Measurements from ENCODE around the gene MPO. TPM values are rescaled to one million over a fixed set of nuclear protein-coding genes. Genes with fewer than 3 reads are reported as not detected.

Gene MPO
- total and polyA plus RNA-seq, 9 of the 15 experiments (the other 6 are each of a cell fraction or from before 2014, with no cell fraction given): 0.04 to 0.47 (median 0.39) TPM; not detected in 6

GRCh38 chr17:58284613-58285421 is 4.1 kb upstream of the MPO start (continued):
- no peak for TF ChIP-seq PRDM10 (IDR thresholded peaks at IDR 0.05; ENCODE audit: partially characterized antibody)
- peak; percentile 86 for TF ChIP-seq CEBPB (tag; IDR thresholded peaks at IDR 0.05)

GRCh38 chr17:58283674-58284612 is 3.2 kb upstream of the MPO start:
- BruUV-seq (replicated peaks): no TSS peak

More at GRCh38 chr17:58283674-58284612, 3.2 kb upstream of the MPO start:
- 34% methylated on average over 11 of the region's 12 CpGs for WGBS (ENCODE audit: insufficient coverage, low coverage, missing lambda C conversion rate)
- in situ Hi-C loops (cut with MboI) (loop anchor here (25.0 kb wide), 1 partner anchor 728 kb away; no protein-coding TSS in a partner anchor), intact Hi-C loops (cut with micrococcal nuclease) (no loop called here)
- ChIA-PET POLR2A (interaction anchor here (0.6 to 1.1 kb wide), 4 partner anchors 10 to 153 kb away, joined by 3 read pairs; no protein-coding TSS in a partner anchor), CTCF (ENCODE audit: low intra/inter-chr PET ratio) (no interaction called here)
- Histone ChIP-seq H3K4me2 (ENCODE audit: insufficient read depth, low read length) (no peak overlapping the region), H3K79me2 (ENCODE audit: control insufficient read depth, insufficient read depth, low read length) (no peaks in the 10 kb centered on the region), H4K20me1 (replicated peaks; ENCODE audit: control insufficient read depth, insufficient read depth, low read length) (no peaks in the 10 kb centered on the region; the same call in 1 of the 2 replicates), H3K27me3 (ENCODE audit: control insufficient read depth in 2 of 2, insufficient read depth in 2 of 2, low read length in 2 of 2) (peaks cover 3 to 25% of the 10 kb centered on the region in 2 experiments; a peak in 4 of 5 replicates), H2AFZ (ENCODE audit: low read depth, low read length) (peak overlapping the region; percentile 58), H3K4me3 (no peak overlapping the region), H3K27ac (ENCODE audit: extremely low read depth, low read depth, low read length) (no peak overlapping the region), H3K9me1 (ENCODE audit: control insufficient read depth, insufficient read depth, low read length) (no peaks in the 10 kb centered on the region), H3K9ac (ENCODE audit: insufficient read depth in 1 of 2, low read depth in 2 of 2, low read length in 2 of 2) (0 out of 4 replicates have a peak overlapping the region, but pooled peaks of 1 of the 2 experiments have one; percentile 50), H3K9me3 (replicated peaks; ENCODE audit: control insufficient read depth, insufficient read depth, low read depth, low read length) (no peaks in the 10 kb centered on the region; the same call in none of the 2 replicates), H3K4me1 (replicated peaks in 1 of 2; ENCODE audit: control insufficient read depth in 2 of 2, insufficient read depth in 2 of 2, low read length in 2 of 2) (peaks cover 0 to 9% of the 10 kb centered on the region in 2 experiments; a peak in 3 of 5 replicates), H3K36me3 (ENCODE audit: control insufficient read depth, insufficient read depth, low read length) (no peaks in the 10 kb centered on the region)
- TF ChIP-seq NEUROD1 (IDR thresholded peaks at IDR 0.05; ENCODE audit: borderline replicate concordance, low read depth, low read length, partially characterized antibody): no peak
- TF ChIP-seq SPI1 (IDR thresholded peaks at IDR 0.05; ENCODE audit: borderline replicate concordance, low read depth, low read length): peak; percentile 44; the same call in 1 of the 2 replicates
- no peak for TF ChIP-seq TARDBP (IDR thresholded peaks at IDR 0.05)
- TF ChIP-seq MXI1 (IDR thresholded peaks at IDR 0.05; ENCODE audit: low read depth, low read length): no peak
- TF ChIP-seq ZNF263 (CRISPR knock-in tag; IDR thresholded peaks at IDR 0.05; ENCODE audit: borderline replicate concordance): peak; percentile 46; the same call in 1 of the 2 replicates
- TF ChIP-seq ZNF239 (CRISPR knock-in tag; IDR thresholded peaks at IDR 0.05): no peak
- no peak for TF ChIP-seq DNMT1 (IDR thresholded peaks at IDR 0.05)
- TF ChIP-seq SRF (CRISPR knock-in tag; IDR thresholded peaks at IDR 0.05): no peak
- no peak for TF ChIP-seq POU5F1 (IDR thresholded peaks at IDR 0.05; ENCODE audit: borderline replicate concordance, low read depth, low read length, partially characterized antibody)
- FAIRE-seq (no peak), DNase-seq (ENCODE audit: extremely low read depth in 1 of 4, low spot score in 3 of 4) (peak in 1 of 4 experiments; percentile 5), ATAC-seq (peak; percentile 29)
